IPS-15b (cell line): ENCODE measurements around the gene GTF2H2.
"Not testable (repeated sequence)": the region's sequence is repeated elsewhere in the genome, so short reads cannot be mapped to it uniquely, and the experiment has no call there.

Experiments
- H3K27me3 ChIP-seq: one replicate; pipeline ENCODE4 v1.6.1; 2013; ENCODE audit warnings: low read length; ENCODE audit not compliant: control insufficient read depth, insufficient read depth
- H3K36me3 ChIP-seq: one replicate; pipeline ENCODE4 v1.6.1; 2013; ENCODE audit warnings: low read length; ENCODE audit not compliant: control insufficient read depth, insufficient read depth
- H3K4me1 ChIP-seq: one replicate; pipeline ENCODE4 v1.6.1; 2013; ENCODE audit warnings: mild to moderate bottlenecking, low read length; ENCODE audit not compliant: control insufficient read depth, insufficient read depth
- H3K4me3 ChIP-seq: one replicate; pipeline ENCODE4 v1.5.1; 2013; ENCODE audit warnings: low read depth, low read length
- H3K9ac ChIP-seq: one replicate; pipeline ENCODE4 v1.6.1; 2013; ENCODE audit warnings: low read depth, mild to moderate bottlenecking, low read length
- H3K9me3 ChIP-seq: one replicate; pipeline ENCODE4 v1.6.1; 2013; ENCODE audit warnings: mild to moderate bottlenecking, low read length; ENCODE audit not compliant: control insufficient read depth, insufficient read depth

The GTF2H2 gene

GRCh38 chr5:71067262-71067928 is at the start of gene GTF2H2:
GTF2H2 (minus strand) TSS chr5:71067676; CDS start chr5:71062763, 4,913 bp downstream.
- H3K4me1 ChIP-seq, H3K36me3 ChIP-seq, H3K4me3 ChIP-seq, H3K9me3 ChIP-seq, H3K9ac ChIP-seq, H3K27me3 ChIP-seq: not testable (repeated sequence)

- H3K9ac ChIP-seq, H3K36me3 ChIP-seq, H3K4me1 ChIP-seq, H3K4me3 ChIP-seq, H3K9me3 ChIP-seq, H3K27me3 ChIP-seq: not testable (repeated sequence)
Observed at GRCh38 chr5:71109730-71110275, 42.3 kb upstream of the GTF2H2 start.

GRCh38 chr5:71099996-71100395 is 32.5 kb upstream of the GTF2H2 start:
- H3K4me3 ChIP-seq, H3K4me1 ChIP-seq, H3K9ac ChIP-seq, H3K9me3 ChIP-seq, H3K36me3 ChIP-seq, H3K27me3 ChIP-seq: not testable (repeated sequence)

GRCh38 chr5:71097930-71098203 is 30.4 kb upstream of the GTF2H2 start:
- H3K27me3 ChIP-seq, H3K36me3 ChIP-seq, H3K4me1 ChIP-seq, H3K9me3 ChIP-seq, H3K4me3 ChIP-seq, H3K9ac ChIP-seq: not testable (repeated sequence)

GRCh38 chr5:71097173-71097929 is 29.9 kb upstream of the GTF2H2 start:
- not testable (repeated sequence) for H3K36me3 ChIP-seq, H3K9me3 ChIP-seq, H3K4me1 ChIP-seq, H3K27me3 ChIP-seq, H3K9ac ChIP-seq, H3K4me3 ChIP-seq

GRCh38 chr5:71089773-71090172 is 22.3 kb upstream of the GTF2H2 start:
- not testable (repeated sequence) for H3K4me3 ChIP-seq, H3K36me3 ChIP-seq, H3K9me3 ChIP-seq, H3K27me3 ChIP-seq, H3K9ac ChIP-seq, H3K4me1 ChIP-seq

- not testable (repeated sequence) for H3K9me3 ChIP-seq, H3K27me3 ChIP-seq, H3K36me3 ChIP-seq, H3K4me3 ChIP-seq, H3K4me1 ChIP-seq, H3K9ac ChIP-seq
Observed at GRCh38 chr5:71088754-71089153, 21.3 kb upstream of the GTF2H2 start.

- not testable (repeated sequence) for H3K36me3 ChIP-seq, H3K9me3 ChIP-seq, H3K9ac ChIP-seq, H3K4me3 ChIP-seq, H3K27me3 ChIP-seq, H3K4me1 ChIP-seq
Observed at GRCh38 chr5:71086145-71086544, 18.7 kb upstream of the GTF2H2 start.

GRCh38 chr5:71084280-71085063 is 17.0 kb upstream of the GTF2H2 start:
- not testable (repeated sequence) for H3K4me3 ChIP-seq, H3K9ac ChIP-seq, H3K9me3 ChIP-seq, H3K4me1 ChIP-seq, H3K36me3 ChIP-seq, H3K27me3 ChIP-seq

GRCh38 chr5:71082898-71083297 is 15.4 kb upstream of the GTF2H2 start:
- not testable (repeated sequence) for H3K4me1 ChIP-seq, H3K36me3 ChIP-seq, H3K9me3 ChIP-seq, H3K4me3 ChIP-seq, H3K27me3 ChIP-seq, H3K9ac ChIP-seq

- H3K4me1 ChIP-seq, H3K36me3 ChIP-seq, H3K27me3 ChIP-seq, H3K4me3 ChIP-seq, H3K9me3 ChIP-seq, H3K9ac ChIP-seq: not testable (repeated sequence)
Observed at GRCh38 chr5:71082340-71082739, 14.9 kb upstream of the GTF2H2 start.

GRCh38 chr5:71061322-71061721 is 6.2 kb downstream of the GTF2H2 start:
- not testable (repeated sequence) for H3K4me1 ChIP-seq, H3K27me3 ChIP-seq, H3K36me3 ChIP-seq, H3K9ac ChIP-seq, H3K4me3 ChIP-seq, H3K9me3 ChIP-seq
